ENCODE data around the gene TRIM42.

The TRIM42 gene

GRCh38 chr3:140636406-140637138, 41.3 kb upstream of the TRIM42 start:
- TF ChIP-seq PPARA (CRISPR knock-in tag; IDR thresholded peaks at IDR 0.05; ENCODE audit: borderline replicate concordance), result no peak
- no peak for TF ChIP-seq ZNF8 (CRISPR knock-in tag; IDR thresholded peaks at IDR 0.05)
- ATAC-seq, result no peak

DNA sequence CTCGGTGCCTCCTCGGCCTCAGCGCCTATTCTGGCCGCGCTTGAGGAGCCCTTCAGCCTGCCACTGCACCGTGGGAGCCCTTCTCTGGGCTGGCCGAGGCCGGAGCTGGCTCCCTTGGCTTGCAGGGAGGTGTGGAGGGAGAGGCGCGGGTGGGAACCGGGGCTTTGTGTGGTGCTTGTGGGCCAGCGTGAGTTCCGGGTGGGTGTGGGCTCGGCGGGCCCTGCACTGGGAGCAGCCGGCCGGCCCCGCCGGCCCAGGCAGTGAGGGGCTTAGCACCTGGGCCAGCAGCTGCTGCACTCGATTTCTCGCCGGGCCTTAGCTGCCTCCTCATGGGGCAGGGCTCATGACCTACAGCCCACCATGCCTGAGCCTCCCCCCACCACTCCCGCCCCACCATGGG, 26.6 kb upstream of the TRIM42 start:
- no peak for TF ChIP-seq ISL1 (CRISPR knock-in tag; IDR thresholded peaks at IDR 0.05)
- no peak for TF ChIP-seq SNAI2 (CRISPR knock-in tag; IDR thresholded peaks at IDR 0.05)
- TF ChIP-seq ZFP30 (CRISPR knock-in tag; IDR thresholded peaks at IDR 0.05), result no peak
- TF ChIP-seq TOX (CRISPR knock-in tag; IDR thresholded peaks at IDR 0.05; ENCODE audit: borderline replicate concordance), result no peak
- no peak for ATAC-seq

- no peak for ATAC-seq
- TF ChIP-seq ZC3H10 (CRISPR knock-in tag; IDR thresholded peaks at IDR 0.05), result no peak
- TF ChIP-seq CSRNP3 (CRISPR knock-in tag; IDR thresholded peaks at IDR 0.05), result no peak
- TF ChIP-seq TOX (CRISPR knock-in tag; IDR thresholded peaks at IDR 0.05; ENCODE audit: borderline replicate concordance), result no peak
- TF ChIP-seq ARNTL (CRISPR knock-in tag; IDR thresholded peaks at IDR 0.05; ENCODE audit: borderline replicate concordance, low read depth), result no peak
- no peak for TF ChIP-seq CREB5 (CRISPR knock-in tag; IDR thresholded peaks at IDR 0.05; ENCODE audit: low read depth)
- no peak for TF ChIP-seq ZNF70 (CRISPR knock-in tag; IDR thresholded peaks at IDR 0.05)
- TF ChIP-seq, protein P1, sequence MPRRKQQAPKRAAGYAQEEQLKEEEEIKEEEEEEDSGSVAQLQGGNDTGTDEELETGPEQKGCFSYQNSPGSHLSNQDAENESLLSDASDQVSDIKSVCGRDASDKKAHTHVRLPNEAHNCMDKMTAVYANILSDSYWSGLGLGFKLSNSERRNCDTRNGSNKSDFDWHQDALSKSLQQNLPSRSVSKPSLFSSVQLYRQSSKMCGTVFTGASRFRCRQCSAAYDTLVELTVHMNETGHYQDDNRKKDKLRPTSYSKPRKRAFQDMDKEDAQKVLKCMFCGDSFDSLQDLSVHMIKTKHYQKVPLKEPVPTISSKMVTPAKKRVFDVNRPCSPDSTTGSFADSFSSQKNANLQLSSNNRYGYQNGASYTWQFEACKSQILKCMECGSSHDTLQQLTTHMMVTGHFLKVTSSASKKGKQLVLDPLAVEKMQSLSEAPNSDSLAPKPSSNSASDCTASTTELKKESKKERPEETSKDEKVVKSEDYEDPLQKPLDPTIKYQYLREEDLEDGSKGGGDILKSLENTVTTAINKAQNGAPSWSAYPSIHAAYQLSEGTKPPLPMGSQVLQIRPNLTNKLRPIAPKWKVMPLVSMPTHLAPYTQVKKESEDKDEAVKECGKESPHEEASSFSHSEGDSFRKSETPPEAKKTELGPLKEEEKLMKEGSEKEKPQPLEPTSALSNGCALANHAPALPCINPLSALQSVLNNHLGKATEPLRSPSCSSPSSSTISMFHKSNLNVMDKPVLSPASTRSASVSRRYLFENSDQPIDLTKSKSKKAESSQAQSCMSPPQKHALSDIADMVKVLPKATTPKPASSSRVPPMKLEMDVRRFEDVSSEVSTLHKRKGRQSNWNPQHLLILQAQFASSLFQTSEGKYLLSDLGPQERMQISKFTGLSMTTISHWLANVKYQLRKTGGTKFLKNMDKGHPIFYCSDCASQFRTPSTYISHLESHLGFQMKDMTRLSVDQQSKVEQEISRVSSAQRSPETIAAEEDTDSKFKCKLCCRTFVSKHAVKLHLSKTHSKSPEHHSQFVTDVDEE (CRISPR knock-in tag; IDR thresholded peaks at IDR 0.05), result no peak
- TF ChIP-seq ZNF565 (CRISPR knock-in tag; conservative IDR thresholded peaks at IDR 0.05; ENCODE audit: low read depth), result no peak
- no peak for TF ChIP-seq BACH2 (CRISPR knock-in tag; IDR thresholded peaks at IDR 0.05; ENCODE audit: borderline replicate concordance)
- no peak for TF ChIP-seq PPARA (CRISPR knock-in tag; IDR thresholded peaks at IDR 0.05; ENCODE audit: borderline replicate concordance)
- no peak for TF ChIP-seq RARB (CRISPR knock-in tag; IDR thresholded peaks at IDR 0.05)
- no peak for TF ChIP-seq ISL1 (CRISPR knock-in tag; IDR thresholded peaks at IDR 0.05)
These were observed 22.2 kb upstream of the TRIM42 start for GRCh38 chr3:140655678-140656077.

- ATAC-seq, result no peak
- TF ChIP-seq CSDC2 (CRISPR knock-in tag; IDR thresholded peaks at IDR 0.05), result no peak
- no peak for TF ChIP-seq ESRRG (CRISPR knock-in tag; IDR thresholded peaks at IDR 0.05)
- no peak for TF ChIP-seq ISL1 (CRISPR knock-in tag; IDR thresholded peaks at IDR 0.05)
- TF ChIP-seq CSRNP3 (CRISPR knock-in tag; IDR thresholded peaks at IDR 0.05), result no peak
- no peak for TF ChIP-seq TCF4 (CRISPR knock-in tag; IDR thresholded peaks at IDR 0.05; ENCODE audit: borderline replicate concordance)
- TF ChIP-seq, protein P1 (CRISPR knock-in tag; IDR thresholded peaks at IDR 0.05), result no peak
- TF ChIP-seq ZFP3 (CRISPR knock-in tag; IDR thresholded peaks at IDR 0.05), result no peak
- TF ChIP-seq BACH2 (CRISPR knock-in tag; IDR thresholded peaks at IDR 0.05; ENCODE audit: borderline replicate concordance), result no peak
- TF ChIP-seq CREB5 (CRISPR knock-in tag; IDR thresholded peaks at IDR 0.05; ENCODE audit: low read depth), result no peak
- no peak for TF ChIP-seq ZFP30 (CRISPR knock-in tag; IDR thresholded peaks at IDR 0.05)
- TF ChIP-seq ZC3H10 (CRISPR knock-in tag; IDR thresholded peaks at IDR 0.05), result no peak
- TF ChIP-seq TOX (CRISPR knock-in tag; IDR thresholded peaks at IDR 0.05; ENCODE audit: borderline replicate concordance), result no peak
- no peak for TF ChIP-seq PATZ1 (CRISPR knock-in tag; IDR thresholded peaks at IDR 0.05; ENCODE audit: borderline replicate concordance)
- no peak for TF ChIP-seq ARNTL (CRISPR knock-in tag; IDR thresholded peaks at IDR 0.05; ENCODE audit: borderline replicate concordance, low read depth)
- no peak for TF ChIP-seq ZNF8 (CRISPR knock-in tag; IDR thresholded peaks at IDR 0.05)
These were observed 13.8 kb upstream of the TRIM42 start for GRCh38 chr3:140664111-140664510.

Data from SK-N-SH treated with all-trans-retinoic acid at 6 μM for 48 hours (cell line).